Stimulated activated memory B cell treated with anti-CD40 and anti-IgM and Interleukin-4, amounts not matched to agents 10 μg/mL and 1 μg/mL and 100 μg/mL, for 72 hours (primary cell): ENCODE data around the gene EGFL7.
A peak's percentile ranks its signal among the peaks of the same experiment; 100 is the strongest.

ENCODE experiments used
- ATAC-seq: fragments of 150-1000 bp; cut with Tn5 transposase; 2 replicates; pipeline ENCODE4 v1.10.0; 2021
- H3K27ac Mint-ChIP-seq: one replicate; pipeline ENCODE4 v1.8.0; 2022; ENCODE audit warnings: mild to moderate bottlenecking, mixed read lengths
- H3K27me3 Mint-ChIP-seq: one replicate; pipeline ENCODE4 v1.8.0; 2022; ENCODE audit warnings: mixed read lengths
- H3K36me3 Mint-ChIP-seq: one replicate; pipeline ENCODE4 v1.8.0; 2022; ENCODE audit warnings: mixed read lengths
- H3K4me1 Mint-ChIP-seq: one replicate; pipeline ENCODE4 v1.8.0; 2022; ENCODE audit warnings: mixed read lengths
- H3K4me3 Mint-ChIP-seq: one replicate; pipeline ENCODE4 v1.8.0; 2022; ENCODE audit warnings: mild to moderate bottlenecking, moderate library complexity, mixed read lengths
- H3K9me3 Mint-ChIP-seq: one replicate; pipeline ENCODE4 v1.8.0; 2022; ENCODE audit warnings: mixed read lengths

EGFL7 gene

GRCh38 chr9:136660971-136661550 is 1.7 kb upstream of the EGFL7 start:
- no peaks in the 10 kb centered on the region for H3K9me3 Mint-ChIP-seq
- H3K27me3 Mint-ChIP-seq = peaks cover 92% of the 10 kb centered on the region
- H3K4me3 Mint-ChIP-seq = no peak overlapping the region
- H3K4me1 Mint-ChIP-seq = peaks cover 40% of the 10 kb centered on the region
- no peak for ATAC-seq
- H3K36me3 Mint-ChIP-seq = no peaks in the 10 kb centered on the region
- H3K27ac Mint-ChIP-seq = no peak overlapping the region

- no peaks in the 10 kb centered on the region for H3K9me3 Mint-ChIP-seq
- peaks cover 35% of the 10 kb centered on the region for H3K4me1 Mint-ChIP-seq
- H3K27me3 Mint-ChIP-seq = peaks cover 85% of the 10 kb centered on the region
- no peak for ATAC-seq
- H3K27ac Mint-ChIP-seq = no peak overlapping the region
- H3K4me3 Mint-ChIP-seq = no peak overlapping the region
- H3K36me3 Mint-ChIP-seq = no peaks in the 10 kb centered on the region
These were observed 933 bp upstream of the EGFL7 start for GRCh38 chr9:136661641-136662325.

GRCh38 chr9:136662326-136662655 is 425 bp upstream of the EGFL7 start:
- peaks cover 80% of the 10 kb centered on the region for H3K27me3 Mint-ChIP-seq
- H3K4me1 Mint-ChIP-seq = peaks cover 32% of the 10 kb centered on the region
- H3K4me3 Mint-ChIP-seq = no peak overlapping the region
- H3K9me3 Mint-ChIP-seq = no peaks in the 10 kb centered on the region
- H3K27ac Mint-ChIP-seq = no peak overlapping the region
- ATAC-seq = no peak
- no peaks in the 10 kb centered on the region for H3K36me3 Mint-ChIP-seq

GRCh38 chr9:136664000-136664915 is 1.5 kb downstream of the EGFL7 start:
- Mint-ChIP-seq H3K4me3 (peak overlapping the region; percentile 82), H3K9me3 (no peaks in the 10 kb centered on the region), H3K27ac (peak overlapping the region; percentile 72), H3K36me3 (no peaks in the 10 kb centered on the region), H3K4me1 (peaks cover 25% of the 10 kb centered on the region), H3K27me3 (peaks cover 81% of the 10 kb centered on the region)
- ATAC-seq = no peak

- peaks cover 25% of the 10 kb centered on the region for H3K4me1 Mint-ChIP-seq
- ATAC-seq = no peak
These were observed 2.5 kb downstream of the EGFL7 start for GRCh38 chr9:136665111-136665703.

GRCh38 chr9:136665704-136666371 is 3.1 kb downstream of the EGFL7 start:
- H3K36me3 Mint-ChIP-seq = no peaks in the 10 kb centered on the region
- no peaks in the 10 kb centered on the region for H3K9me3 Mint-ChIP-seq
- H3K27me3 Mint-ChIP-seq = peaks cover 80% of the 10 kb centered on the region
- H3K4me1 Mint-ChIP-seq = peaks cover 21% of the 10 kb centered on the region
- no peak overlapping the region for H3K4me3 Mint-ChIP-seq
- ATAC-seq = peak; percentile 3
- H3K27ac Mint-ChIP-seq = no peak overlapping the region

More at GRCh38 chr9:136665111-136665703, 2.5 kb downstream of the EGFL7 start:
- H3K4me3 Mint-ChIP-seq = peak overlapping the region; percentile 82
- no peaks in the 10 kb centered on the region for H3K9me3 Mint-ChIP-seq
- H3K27ac Mint-ChIP-seq = peak overlapping the region; percentile 72
- peaks cover 81% of the 10 kb centered on the region for H3K27me3 Mint-ChIP-seq
- H3K36me3 Mint-ChIP-seq = no peaks in the 10 kb centered on the region

- peaks cover 24% of the 10 kb centered on the region for H3K4me1 Mint-ChIP-seq
- peaks cover 78% of the 10 kb centered on the region for H3K27me3 Mint-ChIP-seq
- H3K36me3 Mint-ChIP-seq = no peaks in the 10 kb centered on the region
- peak overlapping the region; percentile 31 for H3K4me3 Mint-ChIP-seq
- H3K9me3 Mint-ChIP-seq = no peaks in the 10 kb centered on the region
- no peak overlapping the region for H3K27ac Mint-ChIP-seq
- no peak for ATAC-seq
These were observed 3.9 kb downstream of the EGFL7 start for GRCh38 chr9:136666372-136667213.

GRCh38 chr9:136667214-136667939 is 4.7 kb downstream of the EGFL7 start:
- H3K27me3 Mint-ChIP-seq = peaks cover 74% of the 10 kb centered on the region
- no peak overlapping the region for H3K4me3 Mint-ChIP-seq
- no peaks in the 10 kb centered on the region for H3K36me3 Mint-ChIP-seq
- peaks cover 27% of the 10 kb centered on the region for H3K4me1 Mint-ChIP-seq
- no peaks in the 10 kb centered on the region for H3K9me3 Mint-ChIP-seq
- no peak for ATAC-seq
- no peak overlapping the region for H3K27ac Mint-ChIP-seq

- no peaks in the 10 kb centered on the region for H3K36me3 Mint-ChIP-seq
- peak; percentile 14 for ATAC-seq
- no peak overlapping the region for H3K27ac Mint-ChIP-seq
- H3K4me1 Mint-ChIP-seq = peaks cover 27% of the 10 kb centered on the region
- no peak overlapping the region for H3K4me3 Mint-ChIP-seq
- H3K27me3 Mint-ChIP-seq = peaks cover 66% of the 10 kb centered on the region
- no peaks in the 10 kb centered on the region for H3K9me3 Mint-ChIP-seq
These were observed 5.4 kb downstream of the EGFL7 start for GRCh38 chr9:136667940-136668760.

- Mint-ChIP-seq H3K27ac (no peak overlapping the region), H3K4me1 (peaks cover 27% of the 10 kb centered on the region), H3K4me3 (no peak overlapping the region), H3K27me3 (peaks cover 56% of the 10 kb centered on the region), H3K9me3 (no peaks in the 10 kb centered on the region), H3K36me3 (no peaks in the 10 kb centered on the region)
- ATAC-seq = no peak
These were observed 6.5 kb downstream of the EGFL7 start for GRCh38 chr9:136668983-136669790.

GRCh38 chr9:136669791-136670464 is 7.2 kb downstream of the EGFL7 start:
- H3K4me1 Mint-ChIP-seq = peaks cover 22% of the 10 kb centered on the region
- no peak for ATAC-seq
- H3K36me3 Mint-ChIP-seq = no peaks in the 10 kb centered on the region
- H3K27me3 Mint-ChIP-seq = peaks cover 49% of the 10 kb centered on the region
- H3K9me3 Mint-ChIP-seq = no peaks in the 10 kb centered on the region
- no peak overlapping the region for H3K4me3 Mint-ChIP-seq
- H3K27ac Mint-ChIP-seq = no peak overlapping the region
